HG02588 (cell line): ENCODE measurements around the gene MATR3.
"Not testable (repeated sequence)": the region's sequence is repeated elsewhere in the genome, so short reads cannot be mapped to it uniquely, and the experiment has no call there.

Source experiments
- ATAC-seq: cut with Tn5 transposase; IDR thresholded peaks from one replicate; pipeline ENCODE4 v1.9.1; 2021; ENCODE audit warnings: mild to moderate bottlenecking, moderate library complexity; ENCODE audit not compliant: unreplicated experiment

The MATR3 gene

DNA sequence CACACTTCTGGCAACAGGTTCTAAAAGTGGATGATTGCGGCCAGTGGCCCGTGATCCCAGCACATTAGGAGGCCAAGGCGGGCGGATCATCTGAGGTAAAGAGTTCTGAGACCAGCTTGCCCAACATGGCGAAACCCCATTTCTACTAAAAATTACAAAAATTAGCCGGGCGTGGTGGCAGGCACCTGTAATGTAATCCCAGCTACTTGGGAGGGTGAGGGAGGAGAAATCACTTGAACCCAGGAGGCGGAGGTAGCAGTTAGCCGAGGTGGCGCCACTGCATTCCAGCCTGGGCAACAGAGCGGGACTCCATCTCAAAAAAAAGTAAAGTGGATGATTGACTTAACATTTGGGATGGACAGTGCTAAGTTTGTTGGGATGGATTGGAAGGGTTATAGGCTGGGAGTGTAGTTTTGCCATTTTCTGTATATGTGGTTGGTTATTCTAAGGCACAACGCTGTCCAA, 3.4 kb downstream of the MATR3 start:
- no peak for ATAC-seq

- no peak for ATAC-seq
Measured at GRCh38 chr5:139297439-139298133, 4.0 kb downstream of the MATR3 start.

GRCh38 chr5:139298242-139298641, 4.7 kb downstream of the MATR3 start:
- no peak for ATAC-seq

DNA sequence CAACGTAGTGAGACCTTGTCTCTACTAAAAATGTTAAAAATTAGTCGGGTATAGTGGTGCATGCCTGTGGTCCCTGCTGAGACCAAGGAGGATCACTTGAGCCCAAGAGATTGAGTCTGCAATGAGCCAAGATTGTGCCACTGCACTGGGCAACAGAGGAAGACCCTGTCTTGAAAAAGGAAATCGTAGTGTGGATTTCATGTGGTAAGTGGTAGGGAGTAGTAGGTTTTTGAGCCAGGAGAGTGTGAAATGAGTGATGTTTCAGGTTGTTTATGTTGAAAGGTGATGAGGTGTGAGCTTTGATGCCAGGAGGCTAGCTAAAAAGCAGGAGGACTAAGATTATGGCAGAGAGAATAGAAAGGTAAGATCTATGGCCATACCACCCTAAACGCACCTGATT, 5.9 kb downstream of the MATR3 start:
- ATAC-seq: no peak

- no peak for ATAC-seq
Measured at GRCh38 chr5:139301808-139302499, 8.4 kb downstream of the MATR3 start.

- ATAC-seq: no peak
Measured at GRCh38 chr5:139304391-139305324, 11.1 kb downstream of the MATR3 start.

DNA sequence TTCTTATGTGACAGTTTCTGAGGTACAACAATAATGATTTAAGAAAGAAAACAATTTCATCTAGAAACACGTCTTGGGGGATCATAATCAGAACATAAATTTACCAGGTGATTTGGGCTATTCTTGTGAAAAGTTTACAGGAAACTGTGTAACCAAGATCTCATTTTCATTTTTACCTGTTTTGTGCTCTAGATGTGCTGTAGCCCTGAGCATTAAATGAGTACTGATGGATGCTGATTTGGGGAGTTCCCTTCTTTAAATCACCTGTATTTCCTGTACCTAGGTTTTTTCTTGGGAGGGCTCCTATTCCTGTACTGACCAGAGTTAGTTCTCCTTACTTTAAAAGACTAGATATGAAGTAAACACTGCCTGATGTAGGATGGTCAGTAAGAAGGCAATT, 12.7 kb downstream of the MATR3 start:
- ATAC-seq: no peak

DNA sequence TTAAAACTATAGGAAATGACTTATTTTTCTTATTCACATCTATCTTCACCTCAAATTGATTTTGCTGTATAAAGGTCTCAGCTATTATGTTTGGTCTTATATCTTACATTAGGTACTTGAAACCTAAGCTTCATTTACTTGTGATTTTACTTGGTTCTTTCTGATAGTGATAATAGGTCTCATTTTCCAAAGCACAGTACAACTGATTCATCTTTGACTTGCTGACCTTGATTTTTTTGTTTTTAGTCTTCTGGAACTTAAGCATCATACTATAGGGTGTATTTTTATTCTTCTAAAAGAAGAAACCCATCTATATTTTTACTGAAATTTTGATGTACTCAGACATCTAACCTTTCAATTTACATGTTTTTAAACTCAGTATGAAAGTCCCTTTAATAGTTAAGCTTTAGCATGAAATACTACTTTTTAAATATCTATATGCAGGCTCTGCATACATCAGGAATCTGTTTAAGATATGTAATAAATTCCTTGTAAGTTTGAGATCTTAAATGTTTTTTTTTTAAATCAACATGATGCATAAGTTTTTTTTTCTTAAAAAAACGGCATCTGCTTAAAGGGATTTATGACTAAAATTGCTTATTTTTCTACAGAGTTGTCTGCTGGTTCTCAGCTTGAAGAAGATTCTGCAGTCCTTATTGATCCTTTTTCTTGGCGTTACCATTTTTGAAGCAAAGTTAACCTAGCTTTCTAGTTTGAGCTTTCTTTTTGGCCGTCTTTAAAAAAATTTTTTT, 13.3 kb downstream of the MATR3 start:
- no peak for ATAC-seq

DNA sequence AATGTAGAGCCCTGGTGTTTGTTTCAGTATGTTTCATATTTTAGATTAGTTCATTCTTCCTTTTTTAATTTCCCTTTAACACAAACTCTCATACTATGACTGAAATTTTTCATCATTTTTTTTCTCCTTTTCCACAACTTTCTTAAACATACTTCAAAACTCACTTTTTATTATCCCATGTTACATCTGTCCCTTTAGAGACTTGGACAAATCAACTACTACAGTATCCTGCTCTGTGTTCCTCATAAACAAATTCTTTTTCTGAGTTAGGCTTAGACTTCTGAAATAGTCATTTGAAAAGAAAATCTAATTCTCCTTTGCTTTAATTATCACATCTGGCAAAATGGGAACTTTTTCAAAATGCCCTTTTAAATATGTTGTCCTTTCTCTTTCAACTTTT, 15.3 kb downstream of the MATR3 start:
- no peak for ATAC-seq

DNA sequence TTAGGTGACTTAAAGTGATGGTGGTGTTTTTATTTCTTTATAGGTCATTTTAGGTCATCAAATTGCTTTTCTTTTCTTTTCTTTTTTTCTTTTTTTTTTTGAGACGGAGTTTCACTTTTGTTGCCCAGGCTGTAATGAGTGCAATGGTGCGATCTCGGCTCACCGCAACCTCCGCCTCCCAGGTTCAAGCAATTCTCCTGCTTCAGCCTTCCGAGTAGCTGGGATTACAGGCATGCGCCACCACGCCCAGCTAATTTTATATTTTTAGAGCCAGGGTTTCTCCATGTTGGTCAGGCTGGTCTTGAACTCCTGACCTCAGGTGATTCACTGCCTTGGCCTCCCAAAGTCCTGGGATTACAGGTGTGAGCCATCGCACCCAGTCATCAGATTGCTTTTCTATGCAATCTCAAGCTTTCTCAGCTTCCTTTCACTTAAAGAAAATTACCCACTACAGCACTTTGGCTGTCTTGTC, 17.2 kb downstream of the MATR3 start:
- ATAC-seq: not testable (repeated sequence)

DNA sequence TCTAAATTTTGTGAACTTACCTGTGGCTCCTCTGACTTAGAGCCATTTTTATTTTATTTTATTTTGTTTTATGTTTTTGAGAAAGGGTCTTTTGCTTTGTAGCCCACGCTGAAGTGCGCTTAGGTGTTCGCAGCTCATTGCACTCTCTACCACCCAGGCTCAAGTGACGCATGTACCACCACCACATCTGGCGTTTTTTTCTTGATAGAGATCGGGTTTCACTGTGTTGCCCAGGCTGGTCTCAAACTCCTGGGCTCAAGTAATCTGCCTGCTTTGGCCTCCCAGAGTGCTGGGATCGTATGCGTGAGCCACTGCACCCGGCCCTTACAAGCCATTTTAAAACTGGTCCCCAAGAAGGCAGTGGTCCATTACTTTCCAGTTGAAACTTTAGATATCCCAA, 18.5 kb downstream of the MATR3 start:
- no peak for ATAC-seq

DNA sequence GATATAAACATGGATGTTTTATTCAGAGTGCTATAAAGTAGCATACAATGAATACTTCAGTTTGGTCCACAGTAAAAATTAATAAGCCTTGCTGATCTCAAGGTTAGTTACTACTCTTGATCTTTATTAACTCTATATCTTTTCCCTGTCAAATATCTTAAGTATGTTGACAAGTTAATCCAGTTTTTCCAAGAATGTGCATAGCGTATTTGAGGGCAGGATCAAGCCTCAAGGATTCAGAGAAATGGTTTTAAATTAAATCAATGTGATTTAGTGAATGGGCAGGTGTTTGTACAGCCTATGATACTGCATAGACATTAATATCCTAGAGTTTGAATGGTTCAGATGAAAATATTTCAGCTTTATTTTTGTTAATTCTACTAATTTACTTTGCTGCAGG, 20.7 kb downstream of the MATR3 start:
- no peak for ATAC-seq

DNA sequence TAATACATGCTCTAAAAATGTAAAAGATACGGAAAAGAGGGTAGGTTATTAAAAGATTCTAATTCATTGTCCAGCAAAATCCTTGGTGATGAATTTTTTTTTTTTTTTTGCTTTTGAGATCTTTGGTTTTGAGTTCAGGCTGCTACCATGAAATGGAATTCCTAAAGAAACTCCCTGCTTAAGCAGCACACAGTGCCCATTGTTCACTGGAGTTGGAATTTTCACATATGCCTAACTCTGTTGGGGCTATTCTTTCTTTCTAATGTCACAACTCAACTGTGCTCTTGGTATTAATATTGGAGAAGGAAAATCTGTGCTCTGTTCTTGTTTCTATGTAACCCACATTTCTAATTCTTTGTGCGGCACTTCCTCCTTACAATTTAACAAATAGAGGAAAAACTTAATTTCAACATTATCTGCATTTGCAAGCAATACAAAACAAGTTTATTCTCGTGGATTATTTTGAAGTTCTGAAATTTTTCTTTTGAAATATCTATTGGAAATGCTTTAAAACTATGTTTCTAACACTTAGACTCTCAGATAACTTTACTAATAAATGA, 21.6 kb downstream of the MATR3 start:
- ATAC-seq: no peak

DNA sequence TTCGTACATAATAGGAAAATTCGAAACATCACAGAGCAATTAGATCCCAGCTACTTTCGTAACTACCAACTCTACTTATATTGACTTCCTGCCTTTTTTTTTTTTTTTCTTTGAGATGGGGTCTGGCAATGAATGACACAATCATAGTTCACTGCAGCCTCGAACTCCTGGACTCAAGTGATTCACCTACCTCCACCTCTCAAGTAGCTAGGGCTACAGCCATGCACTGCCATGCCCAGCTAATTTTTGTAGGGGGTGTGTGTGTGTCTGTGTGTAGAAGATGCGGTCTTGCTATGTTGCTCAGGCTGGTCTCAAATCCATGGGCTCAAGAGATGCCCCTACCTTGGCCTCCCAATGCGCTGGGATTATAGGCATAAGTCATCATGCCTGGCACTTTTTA, 42.3 kb downstream of the MATR3 start:
- ATAC-seq: no peak

- ATAC-seq: no peak
Measured at GRCh38 chr5:139340051-139340450, 46.5 kb downstream of the MATR3 start.

DNA sequence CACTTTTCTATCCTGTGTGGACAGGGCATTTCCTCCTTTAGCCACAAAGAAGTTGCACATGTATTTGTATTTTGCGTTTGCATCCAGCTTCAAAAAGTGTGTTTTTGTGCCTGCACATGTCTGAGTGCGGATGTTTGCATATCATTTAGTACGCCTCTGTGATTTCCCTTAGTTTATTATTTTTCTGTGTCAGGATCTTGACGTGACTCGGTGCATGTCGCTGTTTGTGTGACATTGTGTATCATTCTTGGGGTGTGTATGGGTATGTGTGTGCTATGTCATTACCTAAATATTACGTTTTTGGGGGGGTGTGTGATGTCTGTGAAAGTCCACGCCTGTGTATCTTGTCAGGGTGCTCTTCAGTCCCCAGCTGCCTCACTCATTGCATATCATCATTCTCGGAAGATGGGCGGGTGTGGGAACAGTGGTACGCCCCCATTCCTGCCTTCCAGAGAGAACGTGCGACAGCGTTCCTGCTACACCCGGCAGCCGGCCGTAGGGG, 47.7 kb downstream of the MATR3 start:
- no peak for ATAC-seq

DNA sequence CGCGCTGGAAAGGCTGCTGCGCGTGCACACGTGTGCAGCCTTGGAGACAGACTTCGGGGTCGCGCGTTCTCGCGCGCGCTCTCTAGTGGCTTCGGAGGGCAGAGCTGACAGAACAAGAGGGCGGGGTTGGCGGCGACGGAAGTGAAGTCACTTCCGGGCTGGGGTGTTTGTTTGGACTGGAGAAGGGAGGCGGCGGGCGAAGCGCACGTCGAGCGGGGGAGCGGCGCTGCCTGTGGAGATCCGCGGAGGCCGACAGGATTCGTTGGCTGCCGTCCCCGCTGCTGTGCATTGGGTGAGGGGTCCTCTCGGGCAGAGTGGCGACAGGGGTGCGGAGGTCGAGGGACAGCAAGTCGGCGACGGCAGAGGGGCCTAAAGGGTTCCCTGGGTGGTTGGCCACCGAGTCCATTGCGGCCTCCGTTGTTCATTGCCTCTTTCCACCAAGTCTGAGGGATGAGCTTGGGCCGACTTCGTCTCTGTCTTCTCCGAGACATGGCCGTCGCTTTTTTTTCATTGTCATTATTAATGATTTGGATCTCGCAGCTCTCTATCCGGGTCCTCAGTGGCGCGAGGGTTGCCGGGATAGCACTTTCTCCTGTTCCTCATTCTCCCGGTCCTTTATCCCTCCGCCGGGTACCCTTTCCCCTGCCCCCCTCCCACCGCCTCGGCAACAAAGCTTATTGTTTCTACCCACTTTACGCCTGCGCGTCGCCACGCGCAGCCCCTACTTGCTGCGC, 48.3 kb downstream of the MATR3 start, which contains the start of gene PAIP2:
PAIP2 (plus strand) TSS at position 166 of the 734 bp plus-strand sequence. CDS start 21,931 bp downstream, outside the sequence.
- peak; percentile 95 for ATAC-seq

DNA sequence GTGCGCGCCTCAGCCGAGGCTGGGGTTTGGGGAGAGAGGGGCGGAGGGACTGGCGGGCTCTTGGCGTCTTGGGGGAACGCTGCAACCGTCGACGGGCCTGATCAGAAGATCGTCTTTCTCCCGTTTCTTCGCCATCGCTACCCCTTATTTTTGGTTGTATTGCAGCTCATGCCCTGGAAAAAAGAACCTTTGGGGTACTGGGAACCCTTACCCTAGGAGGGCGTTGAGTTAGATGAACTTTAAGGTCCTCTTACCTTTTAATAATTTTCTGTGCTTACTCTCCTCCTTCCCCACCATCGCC, 48.8 kb downstream of the MATR3 start:
- no peak for ATAC-seq

GRCh38 chr5:139343476-139343875, 49.9 kb downstream of the MATR3 start:
- no peak for ATAC-seq
